Frontal cortex (tissue), 4 donors: ENCODE data around the gene ARHGEF26. TPM values are rescaled to one million over a fixed set of nuclear protein-coding genes. Genes with fewer than 3 reads are reported as not detected.
"Not testable (repeated sequence)": the region's sequence is repeated elsewhere in the genome, so short reads cannot be mapped to it uniquely, and the experiment has no call there.

Experiments
- DNase-seq, 2 donors: peaks; one replicate each; pipeline ENCODE4 v3.0.0; 2012; ENCODE audit warnings: low spot score in 2 of 2
- FAIRE-seq: peaks from 2 replicates; lab custom pipeline; 2012; peaks lifted over from hg19 to GRCh38; lab: Jason Lieb, UNC
- total RNA-seq: library from RNA; depleted of rRNA; stranded (reverse); fragments of >200 nt; gene quantifications from one replicate; pipeline ENCODE4 v1.2.3, GENCODE V29; 2014
- donor health status: control.
- donor health status: control.
- donor health status: control.

Gene ARHGEF26, protein sequence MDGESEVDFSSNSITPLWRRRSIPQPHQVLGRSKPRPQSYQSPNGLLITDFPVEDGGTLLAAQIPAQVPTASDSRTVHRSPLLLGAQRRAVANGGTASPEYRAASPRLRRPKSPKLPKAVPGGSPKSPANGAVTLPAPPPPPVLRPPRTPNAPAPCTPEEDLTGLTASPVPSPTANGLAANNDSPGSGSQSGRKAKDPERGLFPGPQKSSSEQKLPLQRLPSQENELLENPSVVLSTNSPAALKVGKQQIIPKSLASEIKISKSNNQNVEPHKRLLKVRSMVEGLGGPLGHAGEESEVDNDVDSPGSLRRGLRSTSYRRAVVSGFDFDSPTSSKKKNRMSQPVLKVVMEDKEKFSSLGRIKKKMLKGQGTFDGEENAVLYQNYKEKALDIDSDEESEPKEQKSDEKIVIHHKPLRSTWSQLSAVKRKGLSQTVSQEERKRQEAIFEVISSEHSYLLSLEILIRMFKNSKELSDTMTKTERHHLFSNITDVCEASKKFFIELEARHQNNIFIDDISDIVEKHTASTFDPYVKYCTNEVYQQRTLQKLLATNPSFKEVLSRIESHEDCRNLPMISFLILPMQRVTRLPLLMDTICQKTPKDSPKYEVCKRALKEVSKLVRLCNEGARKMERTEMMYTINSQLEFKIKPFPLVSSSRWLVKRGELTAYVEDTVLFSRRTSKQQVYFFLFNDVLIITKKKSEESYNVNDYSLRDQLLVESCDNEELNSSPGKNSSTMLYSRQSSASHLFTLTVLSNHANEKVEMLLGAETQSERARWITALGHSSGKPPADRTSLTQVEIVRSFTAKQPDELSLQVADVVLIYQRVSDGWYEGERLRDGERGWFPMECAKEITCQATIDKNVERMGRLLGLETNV
- 4.1 TPM for total RNA-seq

DNA sequence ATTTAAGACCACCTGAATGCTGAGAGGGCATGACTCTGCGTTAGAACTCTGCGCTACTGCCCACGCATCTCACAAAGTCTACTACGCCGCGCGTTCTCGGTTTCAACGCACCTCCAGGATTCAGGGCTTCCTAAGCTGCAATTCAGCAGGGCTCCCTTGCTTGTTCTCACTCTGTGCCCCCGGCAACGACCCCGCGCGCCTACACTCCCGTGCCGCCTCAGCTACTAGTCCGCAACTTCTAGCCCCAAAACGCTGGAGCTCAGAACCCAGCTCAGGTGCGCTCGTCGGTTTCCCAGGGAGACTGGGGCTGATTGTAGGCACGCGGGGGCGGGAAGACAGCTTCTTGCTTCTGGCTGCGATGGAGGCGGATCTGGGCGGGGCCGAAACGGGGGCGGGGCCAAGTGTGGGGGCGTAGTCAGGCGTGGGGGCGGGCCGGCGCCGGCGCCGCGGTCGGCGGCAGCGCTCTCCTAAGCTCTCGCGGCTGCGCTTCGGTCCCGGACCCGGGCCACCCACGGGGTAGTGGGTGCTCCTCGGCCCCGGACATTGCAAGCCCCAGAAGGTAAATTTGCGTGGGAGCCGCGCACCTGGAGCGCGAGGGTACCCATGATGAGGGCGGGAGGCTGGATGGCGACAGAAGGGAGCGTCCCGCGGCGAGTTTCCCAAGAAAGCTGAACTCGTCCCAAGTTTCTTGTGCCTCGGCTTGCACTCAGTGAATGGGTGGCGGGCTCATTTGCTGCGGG, at the start of gene ARHGEF26:
ARHGEF26 (plus strand) TSS at position 430 of the 740 bp plus-strand sequence. CDS start 603 bp downstream, outside the sequence.
- DNase-seq (peak; percentile 73 to 82), FAIRE-seq (no peak)

DNA sequence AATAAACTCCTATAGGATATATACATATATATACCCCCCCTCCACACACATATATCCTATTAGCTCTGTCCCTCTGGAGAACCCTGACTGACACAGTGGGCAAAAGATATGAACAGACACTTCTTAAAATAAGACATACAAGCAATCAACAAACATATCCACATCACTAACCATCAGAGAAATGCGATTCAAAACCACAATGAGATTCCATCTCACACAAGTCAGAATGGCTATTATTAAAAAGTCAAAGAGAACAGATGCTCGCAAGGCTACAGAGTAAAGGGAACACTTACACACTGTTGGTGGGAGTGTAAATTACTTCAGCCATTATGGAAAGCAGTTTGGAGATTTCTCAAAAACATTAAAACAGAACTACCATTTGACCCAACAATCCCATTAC, 46.2 kb upstream of the ARHGEF26 start:
- FAIRE-seq = no peak

DNA sequence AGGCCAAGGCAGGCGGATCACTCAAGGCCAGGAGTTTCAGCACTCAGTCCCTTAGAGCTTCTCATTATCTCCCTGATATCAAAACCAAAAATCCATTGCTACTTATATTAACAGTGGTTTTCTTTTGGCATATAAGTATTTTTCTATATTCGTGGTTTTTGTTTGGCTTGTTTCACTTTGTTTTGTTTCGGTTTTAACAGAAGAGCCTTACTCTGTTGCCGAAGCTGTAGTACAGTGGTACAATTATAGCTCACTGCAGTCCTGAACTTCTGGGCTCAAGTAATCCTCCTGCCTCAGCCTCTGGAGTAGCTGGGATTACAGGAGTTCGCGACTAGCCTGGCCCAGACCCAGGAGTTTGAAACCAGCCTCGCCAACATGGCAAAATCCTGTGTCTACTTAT, 42.5 kb upstream of the ARHGEF26 start:
- no peak for FAIRE-seq

More for the DNA sequence above, 46.2 kb upstream of the ARHGEF26 start:
- no peak for DNase-seq

DNA sequence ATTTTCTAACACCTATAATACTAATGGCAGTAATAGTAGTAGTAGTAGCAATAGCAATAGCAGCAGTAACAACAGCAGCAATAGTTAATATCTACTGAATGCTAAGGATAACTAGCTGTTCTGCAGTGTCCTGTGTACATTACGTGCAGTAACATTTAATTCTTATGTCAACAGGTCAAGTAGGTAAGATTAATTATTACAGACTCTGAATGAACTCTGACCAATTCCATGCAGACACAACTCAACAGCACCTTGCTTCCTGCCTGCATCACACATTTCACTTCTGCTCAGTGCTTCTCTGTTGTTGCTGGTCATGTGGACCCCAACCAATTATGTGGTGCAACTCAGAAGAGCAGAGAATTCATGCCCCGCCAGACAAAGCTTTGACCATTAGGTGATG, 39.9 kb upstream of the ARHGEF26 start:
- no peak for DNase-seq
- no peak for FAIRE-seq

More for the DNA sequence above, 42.5 kb upstream of the ARHGEF26 start:
- no peak for DNase-seq

DNA sequence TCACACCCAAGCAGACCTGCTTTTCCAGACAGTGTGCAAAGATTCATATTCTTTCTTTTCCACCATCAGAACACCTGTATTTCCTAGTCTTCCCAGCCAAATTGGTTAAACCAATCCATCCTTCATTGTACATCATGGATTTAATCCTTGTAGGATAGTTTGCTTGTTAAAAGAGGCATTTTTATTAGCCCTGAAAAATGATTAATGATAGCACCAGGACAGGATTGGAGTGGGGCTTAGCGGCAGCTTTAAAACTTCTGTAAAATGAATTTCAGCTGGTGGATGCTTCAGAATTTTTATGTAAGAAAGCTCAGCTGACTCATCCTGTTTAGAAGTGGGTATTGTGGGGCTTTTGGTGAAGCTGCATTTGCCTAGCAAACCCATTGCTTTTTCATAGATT, 36.1 kb upstream of the ARHGEF26 start:
- FAIRE-seq (no peak), DNase-seq (no peak)

DNA sequence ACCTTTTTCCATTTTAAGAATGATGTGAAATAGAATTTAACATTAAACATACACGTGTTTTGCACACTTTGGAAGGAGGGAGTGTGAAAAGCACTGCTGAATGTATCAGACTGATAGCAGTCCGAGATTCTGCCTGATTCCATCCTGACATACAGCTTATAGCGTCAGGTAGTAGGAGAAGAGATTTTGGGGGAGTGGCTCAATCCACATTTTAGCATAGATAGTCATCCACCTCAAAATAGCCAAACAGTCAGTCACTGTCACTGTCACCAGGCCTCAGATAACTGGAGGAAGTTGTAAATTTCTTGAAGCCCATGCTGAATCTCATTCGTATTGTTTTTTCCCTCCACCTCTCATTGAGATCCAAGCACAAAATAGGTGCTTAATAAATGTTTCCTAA, 35.4 kb upstream of the ARHGEF26 start:
- FAIRE-seq (no peak), DNase-seq (no peak)

DNA sequence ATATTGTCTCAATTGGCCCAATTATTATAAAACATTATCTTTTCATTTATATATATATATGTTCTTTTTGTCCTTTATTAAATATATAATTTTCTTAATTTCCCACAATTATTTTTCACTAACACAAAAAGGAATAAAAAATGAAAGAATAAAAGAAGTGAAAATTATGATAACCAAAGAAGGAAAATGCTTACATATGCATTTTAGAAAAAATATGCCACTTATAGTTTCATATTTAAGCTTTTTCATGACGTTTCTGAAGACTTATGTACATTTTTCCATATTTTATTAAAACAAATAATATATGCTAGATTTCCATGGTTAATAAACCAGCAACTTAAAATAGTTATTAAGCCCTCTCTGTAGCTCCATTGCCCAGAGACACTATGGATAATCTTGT, 34.9 kb upstream of the ARHGEF26 start:
- DNase-seq = no peak
- peak; percentile 72 for FAIRE-seq

DNA sequence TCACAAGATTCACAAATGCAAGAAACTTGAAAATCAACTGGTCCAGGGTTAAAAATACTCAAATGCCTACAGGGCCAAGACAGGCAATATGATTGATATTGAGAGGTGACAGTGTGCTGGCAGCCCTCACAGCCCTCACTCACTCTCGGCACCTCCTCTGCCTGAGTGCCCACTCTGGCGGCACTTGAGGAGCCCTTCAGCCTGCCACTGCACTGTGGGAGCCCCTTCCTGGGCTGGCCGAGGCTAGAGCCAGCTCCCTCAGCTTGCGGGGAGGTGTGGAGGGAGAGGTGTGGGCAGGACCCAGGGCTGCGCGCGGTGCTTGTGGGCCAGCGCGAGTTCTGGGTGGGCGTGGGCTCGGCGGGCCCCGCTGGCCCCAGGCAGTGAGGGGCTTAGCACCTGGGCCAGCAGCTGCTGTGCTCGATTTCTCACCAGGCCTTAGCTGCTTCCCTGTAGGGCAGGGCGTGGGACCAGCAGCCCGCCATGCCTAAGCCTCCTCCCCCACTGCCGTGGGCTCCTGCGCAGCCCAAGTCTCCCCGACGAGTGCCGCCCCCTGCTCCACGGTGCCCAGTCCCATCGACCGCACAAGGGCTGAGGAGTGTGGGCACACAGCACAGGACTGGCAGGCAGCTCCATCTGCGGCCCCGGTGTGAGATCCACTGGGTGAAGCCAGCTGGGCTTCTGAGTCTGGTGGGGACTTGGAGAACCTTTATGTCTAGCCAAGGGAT, 33.3 kb upstream of the ARHGEF26 start:
- not testable (repeated sequence) for DNase-seq, FAIRE-seq

DNA sequence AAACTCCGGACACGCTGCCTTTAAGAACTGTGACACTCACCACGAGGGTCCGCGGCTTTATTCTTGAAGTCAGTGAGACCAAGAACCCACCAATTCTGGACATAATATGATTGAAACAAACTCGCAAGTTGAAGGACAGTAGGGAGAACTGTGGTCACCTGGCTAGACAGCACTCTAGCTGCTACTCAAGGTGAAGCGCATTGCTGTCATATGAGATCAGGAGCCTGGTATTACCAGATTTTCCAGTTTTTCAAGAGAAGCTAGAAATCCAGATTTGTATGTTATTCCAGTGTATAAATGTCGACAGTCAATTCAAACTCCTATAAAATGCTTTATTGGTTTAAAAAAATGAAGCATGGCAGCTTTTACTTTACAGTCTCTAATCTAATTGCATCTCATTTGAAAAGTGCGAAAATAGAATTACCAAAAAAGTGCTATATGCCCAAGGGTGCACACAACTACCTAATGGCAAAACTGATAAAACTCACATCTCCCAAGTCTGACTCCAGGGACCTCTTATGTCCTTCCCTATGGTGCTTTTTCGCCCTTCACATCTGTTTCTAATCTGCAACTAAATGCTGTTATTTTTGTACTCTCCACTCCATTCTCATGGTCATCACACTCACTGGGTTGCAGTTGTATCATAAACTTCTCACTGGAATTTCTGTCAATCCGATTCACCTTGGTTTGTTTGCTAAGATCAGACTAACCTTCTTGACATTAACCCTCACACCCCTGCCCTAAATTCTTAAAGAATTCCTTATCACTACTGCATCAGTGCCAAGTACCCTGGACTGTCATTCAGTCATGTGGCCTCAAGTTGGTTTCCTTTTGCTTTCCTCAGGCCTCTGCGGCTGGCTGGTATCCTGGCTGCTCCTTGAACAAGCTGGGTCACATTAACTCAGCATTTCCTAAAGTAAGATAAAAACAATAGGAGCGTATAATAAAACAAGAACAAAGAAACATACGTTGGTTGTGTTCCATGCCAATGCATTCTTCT, 31.5 kb upstream of the ARHGEF26 start:
- DNase-seq = no peak
- FAIRE-seq = no peak

DNA sequence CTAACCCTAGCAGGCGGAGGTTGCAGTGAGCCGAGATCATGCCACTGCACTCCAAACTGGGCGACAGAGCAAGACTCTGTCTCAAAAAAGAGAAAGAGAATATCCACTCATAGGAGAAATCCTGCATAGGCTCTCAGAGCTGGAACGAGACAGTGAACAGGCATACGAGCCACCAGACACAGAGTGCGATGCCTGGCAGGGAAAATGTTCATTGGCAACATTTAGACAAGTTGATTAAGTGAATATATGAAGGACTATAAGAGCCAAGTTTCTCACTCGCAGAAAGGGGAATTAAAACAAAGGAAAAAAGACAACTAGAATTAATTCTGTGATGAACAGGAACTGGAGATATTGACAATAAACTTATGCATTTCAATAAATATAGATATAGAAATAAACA, 27.1 kb upstream of the ARHGEF26 start:
- FAIRE-seq (no peak), DNase-seq (no peak)

DNA sequence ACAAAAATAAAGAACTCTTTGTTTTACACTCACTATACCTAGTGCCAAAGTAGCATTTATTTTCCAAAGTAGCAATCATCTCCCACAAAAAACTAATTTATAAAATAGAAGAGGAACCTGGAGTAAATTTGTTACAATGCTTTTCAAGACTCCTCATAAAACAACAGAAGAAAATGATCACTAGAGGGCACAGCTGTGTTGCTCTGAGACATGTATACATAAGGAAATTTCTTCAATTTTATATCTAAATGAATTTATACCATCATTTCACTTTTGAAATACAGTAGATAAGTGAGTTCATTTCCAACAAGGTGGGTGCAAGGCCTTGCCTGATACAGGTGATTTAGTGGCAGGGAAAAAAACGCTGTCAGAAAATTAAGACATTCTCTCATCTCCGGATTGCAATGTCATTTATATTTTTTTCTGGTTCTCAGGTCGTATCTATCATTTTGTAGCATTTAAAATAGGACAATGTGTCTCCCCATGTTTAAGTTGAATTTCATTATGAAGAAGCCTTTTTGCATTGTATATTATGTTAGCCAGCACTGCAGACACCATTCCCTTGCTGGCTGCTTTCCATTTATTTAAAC, 25.3 kb upstream of the ARHGEF26 start:
- DNase-seq (no peak), FAIRE-seq (no peak)

DNA sequence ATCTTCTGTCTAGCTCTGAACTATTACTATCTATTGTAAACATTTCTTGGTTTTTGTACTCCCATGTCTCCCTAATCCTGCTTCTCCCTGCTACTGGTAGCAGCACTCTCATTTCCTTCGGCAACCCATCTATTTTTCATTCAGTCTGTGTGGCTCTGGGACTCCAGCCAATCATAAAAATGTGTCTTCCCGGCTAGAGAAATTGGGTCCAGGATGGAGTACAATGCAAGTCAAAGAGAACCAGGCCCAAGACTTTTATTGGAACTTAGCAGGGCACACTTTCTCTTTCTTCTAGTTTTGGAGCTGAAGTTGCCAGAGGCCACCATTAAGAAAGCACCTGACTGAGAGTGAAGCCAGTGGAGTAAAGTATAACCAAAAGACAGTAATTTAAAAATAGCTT, 22.8 kb upstream of the ARHGEF26 start:
- FAIRE-seq = no peak
- DNase-seq = no peak

DNA sequence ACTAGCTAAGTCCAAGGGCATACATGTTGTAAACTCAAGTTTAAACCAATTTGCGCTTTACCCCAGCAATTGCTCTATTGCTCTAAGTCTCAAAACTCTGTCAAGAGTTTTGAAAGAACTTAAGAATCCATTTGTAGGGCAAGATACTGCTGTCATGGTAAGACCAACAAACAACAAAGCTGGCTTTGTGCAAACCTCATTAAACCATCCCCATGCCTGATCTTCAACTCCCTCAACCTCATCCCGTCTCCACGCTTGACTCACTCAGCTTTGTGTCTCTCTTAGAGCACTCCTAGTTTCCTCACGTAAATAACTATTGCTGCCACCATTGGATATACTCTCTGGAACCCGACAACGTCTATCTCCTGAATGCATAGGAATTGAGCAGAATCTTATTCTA, 20.6 kb upstream of the ARHGEF26 start:
- no peak for FAIRE-seq

DNA sequence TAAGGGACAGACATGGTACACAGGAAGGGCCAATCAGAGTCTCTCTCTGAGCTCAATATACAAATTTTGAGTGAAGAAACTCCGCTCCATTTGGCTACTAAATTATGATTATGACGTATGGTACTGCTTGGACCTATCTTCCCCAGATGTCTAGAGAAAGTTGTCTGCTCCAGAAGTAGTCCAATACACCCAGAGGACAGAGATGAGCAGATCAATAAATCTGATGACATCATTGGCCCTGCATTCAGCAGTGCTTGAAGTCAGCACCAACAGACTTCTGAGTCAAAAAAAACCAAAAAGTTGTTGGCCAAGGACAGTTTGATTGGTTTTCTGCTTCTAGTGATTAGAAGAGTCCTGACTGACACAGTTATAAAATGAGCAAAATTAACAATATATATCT, 19.9 kb upstream of the ARHGEF26 start:
- FAIRE-seq (no peak), DNase-seq (no peak)

More for the DNA sequence above, 20.6 kb upstream of the ARHGEF26 start:
- no peak for DNase-seq

DNA sequence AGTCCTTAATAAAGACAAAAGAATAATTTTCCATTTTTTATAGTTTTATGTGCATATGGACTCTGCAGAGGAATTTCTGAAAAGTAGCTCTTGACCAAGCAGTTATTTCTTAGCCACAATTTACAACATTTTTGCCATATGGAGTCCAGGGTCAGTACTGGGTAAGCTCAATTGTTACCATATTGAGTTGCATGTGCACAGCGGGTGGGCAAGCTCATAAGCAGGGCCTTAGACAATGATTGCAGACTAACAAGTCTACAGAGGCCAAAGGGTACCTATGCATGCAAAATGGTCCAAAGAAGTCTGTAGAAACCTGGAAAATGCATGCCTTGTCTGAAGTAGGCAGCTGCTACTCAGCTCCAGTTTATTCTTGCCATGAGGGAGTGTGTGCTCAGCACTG, 19.0 kb upstream of the ARHGEF26 start:
- FAIRE-seq (no peak), DNase-seq (no peak)

DNA sequence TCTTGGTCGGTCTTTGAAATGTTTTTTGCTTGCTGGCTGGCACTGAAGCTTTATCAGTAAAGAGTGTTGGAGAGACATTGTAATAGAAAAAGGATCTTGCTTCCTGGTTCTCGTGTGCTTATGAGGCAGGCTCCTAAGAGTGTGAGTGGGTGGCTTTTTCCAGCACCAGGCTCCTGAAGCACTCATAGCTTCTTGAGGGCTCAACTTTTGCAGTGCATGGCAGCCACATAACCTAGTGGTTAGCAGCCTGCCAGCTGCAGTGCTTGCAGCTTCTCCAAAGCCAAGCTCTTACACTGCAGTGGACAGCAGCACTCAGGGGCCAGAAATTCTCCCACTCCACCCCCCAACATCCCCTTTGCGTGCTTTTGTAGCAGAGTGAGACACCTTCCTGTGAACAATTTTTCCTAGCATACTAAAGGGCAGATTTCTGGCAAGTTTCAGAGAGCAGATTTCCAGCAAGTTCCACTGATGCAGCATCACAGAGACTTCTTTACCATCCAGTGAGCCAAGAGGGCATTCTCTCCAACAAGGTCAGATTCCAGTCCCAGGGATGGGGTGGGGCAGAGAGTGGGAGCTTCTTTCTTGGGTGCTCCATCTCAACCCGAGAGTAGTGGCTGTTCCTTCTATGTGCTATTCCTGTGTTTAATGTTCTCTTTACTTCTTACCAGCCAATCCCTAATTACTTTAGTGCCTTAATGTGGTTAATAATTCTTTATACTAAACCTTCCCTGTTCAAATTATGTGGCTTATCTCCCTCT, 15.8 kb upstream of the ARHGEF26 start:
- FAIRE-seq (no peak), DNase-seq (no peak)

DNA sequence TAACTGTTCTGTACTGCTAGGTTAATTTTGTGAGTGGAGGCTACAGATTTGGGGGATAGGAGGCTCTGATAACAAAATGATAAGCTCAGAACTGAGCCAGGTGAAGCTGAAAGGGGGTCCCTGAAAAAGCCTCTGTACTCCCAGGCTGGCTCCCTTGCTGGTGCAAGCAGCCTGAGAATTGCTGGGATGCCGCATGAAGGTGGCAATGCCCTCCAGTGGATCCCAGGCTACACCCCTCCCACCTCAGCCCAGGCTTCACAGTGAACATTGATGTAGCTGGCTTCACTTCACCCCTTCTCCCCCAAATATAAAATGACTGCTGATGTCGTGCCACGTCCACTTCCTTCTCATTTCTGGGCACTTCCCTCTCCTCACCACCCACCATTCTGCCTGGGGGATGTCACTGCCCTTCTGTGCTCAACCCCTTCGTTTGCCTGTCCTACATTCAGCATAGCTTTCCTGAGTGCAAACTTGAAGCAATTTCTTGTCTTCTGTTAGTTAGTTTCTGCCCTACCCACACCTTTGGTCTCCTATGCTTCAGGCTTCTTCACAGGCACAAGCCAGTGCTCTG, 9.7 kb upstream of the ARHGEF26 start:
- DNase-seq (no peak), FAIRE-seq (no peak)
